SK-N-DZ (cell line): ENCODE results near the gene KRTAP2-3.
"Not testable (repeated sequence)": the region's sequence is repeated elsewhere in the genome, so short reads cannot be mapped to it uniquely, and the experiment has no call there.

Source experiments
- DNase-seq: peaks from one replicate; pipeline ENCODE4 v3.0.0-alpha.2; 2015; ENCODE audit warnings: low spot score

Gene KRTAP2-3

DNA sequence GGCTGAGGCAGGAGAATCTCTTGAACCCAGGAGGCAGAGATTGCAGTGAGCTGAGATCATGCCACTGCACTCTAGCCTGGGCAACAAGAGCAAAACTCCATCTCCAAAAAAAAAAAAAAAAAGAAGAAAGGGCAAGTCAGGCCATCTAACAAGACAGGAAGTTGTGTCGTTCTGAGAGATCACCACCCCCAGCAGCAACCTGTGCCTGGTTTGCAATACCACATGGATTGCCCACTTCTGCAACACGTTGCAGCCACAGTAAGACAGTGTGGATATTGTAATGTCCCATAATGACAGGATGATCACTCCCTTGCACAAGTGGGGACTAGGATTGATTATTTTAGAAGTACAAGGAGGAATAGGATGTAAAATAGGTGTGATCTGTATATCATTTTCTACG, 9.1 kb upstream of the KRTAP2-3 start:
- DNase-seq: no peak

DNA sequence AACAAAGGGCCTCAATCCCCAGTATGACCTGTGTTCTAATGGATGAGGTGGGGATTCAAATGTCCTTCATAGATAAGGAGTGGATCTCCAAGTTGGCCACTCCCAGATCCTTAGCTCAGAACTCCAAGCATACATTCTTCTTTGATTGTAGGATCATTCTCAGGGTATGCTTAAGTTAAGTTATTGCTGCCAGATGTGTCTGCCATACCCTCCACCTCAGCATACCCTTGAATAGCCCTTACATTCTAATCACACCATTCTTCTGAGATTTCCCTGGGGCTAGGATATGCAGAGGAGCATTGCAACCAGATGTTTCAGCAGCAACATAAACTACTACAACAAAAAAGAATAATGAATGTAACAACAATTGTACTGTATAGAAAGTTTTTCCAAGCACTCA, 7.4 kb upstream of the KRTAP2-3 start:
- DNase-seq: no peak

DNA sequence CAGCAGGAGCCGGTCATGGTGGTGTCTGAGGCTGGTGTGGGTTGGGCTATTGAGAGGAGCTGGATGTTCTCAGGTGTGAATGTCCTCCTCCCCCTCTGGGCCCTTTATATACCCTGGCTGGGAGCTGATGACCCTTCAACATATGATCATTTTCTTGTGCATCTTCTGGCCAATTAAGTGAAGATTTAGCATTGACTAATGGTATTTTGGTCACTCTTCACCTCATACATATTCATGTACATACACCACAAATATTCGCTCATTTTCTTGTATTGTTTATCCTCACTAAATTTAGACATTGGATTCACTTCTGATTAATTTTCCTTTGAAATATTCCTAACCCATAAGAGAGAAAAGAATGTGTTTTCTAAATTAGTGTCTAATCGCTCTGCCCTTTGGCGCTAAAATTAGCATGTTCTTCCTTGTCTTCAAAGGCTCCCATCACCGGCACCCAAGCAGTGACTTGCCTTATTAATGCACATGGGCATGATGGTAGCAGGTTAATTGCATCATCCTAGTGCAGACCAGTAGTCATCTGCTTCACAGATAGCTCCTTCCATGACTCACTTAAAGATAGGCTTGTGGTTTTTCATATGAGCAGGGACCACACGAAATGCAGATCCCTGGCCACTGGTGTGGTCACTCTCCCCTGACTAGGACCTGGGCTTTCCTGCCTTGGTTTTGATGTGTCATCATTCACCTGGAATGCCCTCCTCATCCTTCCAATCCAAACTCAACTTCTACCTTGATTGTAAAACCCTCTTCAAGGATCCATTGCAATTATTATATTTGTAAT, 6.1 kb upstream of the KRTAP2-3 start, which contains the start of gene KRTAP2-4:
TSS of gene KRTAP2-4 (minus strand) at position 51 of the 796 bp plus-strand sequence. CDS start at position 17, 34 bp downstream.
- DNase-seq: no peak

DNA sequence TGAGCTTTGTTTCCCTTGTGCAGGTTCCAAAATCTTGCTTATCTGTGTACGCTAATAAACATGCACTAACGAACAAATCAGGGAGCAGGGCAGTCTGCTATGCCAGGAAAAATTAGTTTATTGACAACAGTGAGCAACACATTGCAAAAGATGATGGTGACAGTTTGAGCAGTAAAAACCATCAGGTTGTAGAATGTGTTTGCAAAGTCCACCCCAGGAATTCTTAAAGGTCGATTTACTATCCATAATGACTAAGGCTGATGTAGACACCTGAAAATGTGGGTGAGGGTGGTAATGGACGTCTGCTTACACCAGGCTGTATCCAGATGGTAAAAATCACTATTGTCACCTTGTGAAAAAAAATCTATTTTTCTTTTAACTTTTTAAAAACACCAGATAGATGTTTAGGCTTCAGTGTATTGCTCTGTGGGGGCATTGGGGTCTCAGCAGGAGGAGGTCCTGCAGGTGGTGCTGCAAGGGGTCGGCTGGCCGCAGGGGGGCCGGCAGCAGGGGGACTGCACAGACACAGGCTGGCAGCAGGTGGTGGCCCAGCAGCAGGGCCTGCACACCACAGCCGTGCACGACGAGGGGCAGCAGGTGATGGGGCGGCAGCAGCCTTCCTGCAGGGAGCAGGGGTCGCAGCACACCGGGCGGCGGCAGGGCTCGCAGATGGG, 5.2 kb upstream of the KRTAP2-3 start:
- DNase-seq: not testable (repeated sequence)

DNA sequence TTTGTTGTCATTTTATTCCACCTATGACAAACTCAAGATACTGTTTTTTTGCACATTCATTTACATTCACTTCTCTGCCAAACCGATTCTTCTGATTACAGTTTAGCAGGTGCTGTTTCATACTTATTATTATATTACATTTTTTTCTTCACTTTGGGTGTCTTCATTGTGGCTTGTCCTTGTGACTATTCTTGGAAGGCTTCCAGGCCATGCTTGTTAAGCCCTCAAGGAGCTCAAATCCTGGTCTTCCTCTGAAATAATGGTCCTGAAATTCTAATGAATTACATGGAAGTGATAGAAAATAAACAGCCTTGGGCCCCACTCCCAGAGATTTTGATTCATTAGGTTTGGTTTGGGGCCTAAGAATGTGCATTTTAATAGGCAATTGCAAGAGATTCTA, 4.4 kb upstream of the KRTAP2-3 start:
- DNase-seq: no peak

DNA sequence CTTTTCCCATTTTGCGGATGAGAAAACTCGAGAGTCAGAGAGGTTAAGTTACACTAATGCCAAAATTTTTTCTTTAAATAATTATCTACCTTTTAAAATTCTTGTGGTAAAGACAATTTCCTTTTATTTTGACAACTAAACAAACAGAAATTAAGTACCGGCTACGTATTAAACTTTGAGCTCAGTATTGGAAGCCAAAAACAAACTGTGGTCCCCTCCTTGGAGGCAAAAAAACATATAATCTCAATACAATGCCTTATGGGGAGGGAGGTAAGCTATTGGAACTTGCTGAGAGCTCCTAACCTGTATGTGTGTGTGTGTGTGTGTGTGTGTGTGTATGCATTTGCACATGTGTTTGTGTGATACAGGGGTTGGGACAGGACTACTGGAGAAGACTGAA, 3.5 kb upstream of the KRTAP2-3 start:
- DNase-seq: no peak

DNA sequence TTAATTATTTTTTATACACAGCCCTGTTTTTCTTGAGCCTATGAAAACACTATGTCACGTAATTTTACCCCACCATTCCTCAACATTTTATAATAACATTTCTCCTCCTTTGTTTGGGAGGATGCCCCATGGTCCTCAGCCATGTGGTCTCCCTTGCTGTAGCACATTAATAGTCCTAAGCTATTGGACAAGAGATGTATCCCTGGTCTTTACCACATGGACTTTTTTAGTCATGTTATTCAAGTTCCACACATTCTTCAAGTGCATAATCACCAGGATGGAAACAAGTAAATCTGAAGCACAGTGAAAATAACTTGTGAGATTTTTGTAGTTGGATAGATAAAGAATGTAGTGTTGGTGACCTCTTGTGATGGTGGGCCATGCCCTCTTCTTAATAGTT, 2.0 kb upstream of the KRTAP2-3 start:
- no peak for DNase-seq

DNA sequence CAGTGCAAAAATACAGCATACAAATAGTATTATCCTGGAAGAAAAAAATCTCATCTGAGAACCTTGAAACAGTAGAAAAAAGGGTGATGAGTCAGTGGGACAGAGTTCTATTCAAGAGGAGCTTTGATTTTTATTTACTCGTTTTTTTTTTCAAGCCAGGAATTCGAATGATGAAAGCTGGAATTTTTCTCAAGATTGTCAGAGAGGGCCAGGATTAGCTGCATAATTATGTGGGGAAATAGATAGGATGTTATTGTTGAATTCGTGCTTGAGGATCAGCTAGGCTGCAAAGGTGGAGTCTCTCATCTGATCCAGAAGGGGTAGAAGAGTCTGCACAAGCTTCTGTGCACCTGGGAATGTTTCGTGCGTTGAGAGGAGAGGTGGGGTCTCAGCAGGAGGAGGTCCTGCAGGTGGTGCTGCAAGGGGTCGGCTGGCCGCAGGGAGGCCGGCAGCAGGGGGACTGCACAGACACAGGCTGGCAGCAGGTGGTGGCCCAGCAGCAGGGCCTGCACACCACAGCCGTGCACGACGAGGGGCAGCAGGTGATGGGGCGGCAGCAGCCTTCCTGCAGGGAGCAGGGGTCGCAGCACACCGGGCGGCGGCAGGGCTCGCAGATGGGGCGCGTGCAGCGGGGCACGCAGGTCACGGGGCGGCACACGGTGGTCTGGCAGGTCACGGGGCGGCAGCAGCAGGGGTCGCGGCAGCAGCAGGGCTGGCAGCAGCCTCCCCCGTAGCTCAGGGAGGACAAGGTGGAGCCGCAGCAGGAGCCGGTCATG, 450 bp downstream of the KRTAP2-3 start:
- DNase-seq: not testable (repeated sequence)

DNA sequence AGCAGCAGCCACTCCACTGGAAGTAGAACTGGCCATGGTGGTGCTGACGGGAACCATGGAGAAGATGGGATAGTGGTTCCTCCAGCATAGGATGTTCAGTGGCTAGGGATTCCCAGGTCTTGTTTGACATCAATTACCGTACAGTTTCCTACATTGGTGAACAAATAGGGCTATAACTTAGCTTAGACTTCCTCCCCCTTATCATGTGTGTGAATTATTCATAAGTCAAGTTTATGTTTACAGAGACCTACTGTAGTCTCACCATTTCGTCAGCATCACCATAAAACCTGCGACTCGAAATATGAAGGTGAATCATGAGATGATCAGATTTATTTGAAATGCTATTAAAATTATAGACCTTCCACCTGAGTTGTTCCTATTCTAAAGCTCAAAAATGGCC, 1.2 kb downstream of the KRTAP2-3 start:
- no peak for DNase-seq

DNA sequence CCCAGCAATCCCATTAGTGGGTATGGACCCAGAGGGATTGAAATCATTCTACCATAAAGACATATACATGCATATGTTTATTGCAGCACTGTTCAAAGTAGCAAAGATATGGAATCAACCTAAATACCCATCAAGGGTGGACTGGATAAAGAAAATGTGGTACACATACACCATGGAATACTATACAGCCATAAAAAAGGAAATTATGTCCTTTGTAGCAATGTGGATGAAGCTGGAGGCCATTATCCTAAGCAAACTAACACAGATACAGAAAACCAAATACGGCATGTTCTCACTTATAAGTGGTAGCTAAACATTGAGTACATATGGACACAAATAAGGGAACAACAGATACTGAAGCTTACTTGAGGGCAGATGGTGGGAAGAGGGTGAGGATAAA, 2.4 kb downstream of the KRTAP2-3 start:
- DNase-seq: no peak

DNA sequence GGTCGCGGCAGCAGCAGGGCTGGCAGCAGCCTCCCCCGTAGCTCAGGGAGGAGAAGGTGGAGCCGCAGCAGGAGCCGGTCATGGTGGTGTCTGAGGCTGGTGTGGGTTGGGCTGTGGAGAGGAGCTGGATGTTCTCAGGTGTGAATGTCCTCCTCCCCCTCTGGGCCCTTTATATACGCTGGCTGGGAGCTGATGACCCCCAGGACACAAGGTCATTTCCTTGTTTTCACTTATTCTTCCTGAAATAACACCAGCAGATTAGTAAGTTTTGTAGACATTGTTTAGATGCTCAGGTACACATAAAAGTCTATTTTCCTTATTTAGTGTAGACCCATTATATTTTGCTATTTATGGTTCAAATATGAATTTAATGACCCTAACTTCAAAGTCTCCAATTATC, 4.8 kb downstream of the KRTAP2-3 start, which contains the start of gene KRTAP2-2:
TSS of gene KRTAP2-2 (minus strand) at position 101 of the 400 bp plus-strand sequence. CDS start at position 82, 19 bp downstream.
- DNase-seq: not testable (repeated sequence)

DNA sequence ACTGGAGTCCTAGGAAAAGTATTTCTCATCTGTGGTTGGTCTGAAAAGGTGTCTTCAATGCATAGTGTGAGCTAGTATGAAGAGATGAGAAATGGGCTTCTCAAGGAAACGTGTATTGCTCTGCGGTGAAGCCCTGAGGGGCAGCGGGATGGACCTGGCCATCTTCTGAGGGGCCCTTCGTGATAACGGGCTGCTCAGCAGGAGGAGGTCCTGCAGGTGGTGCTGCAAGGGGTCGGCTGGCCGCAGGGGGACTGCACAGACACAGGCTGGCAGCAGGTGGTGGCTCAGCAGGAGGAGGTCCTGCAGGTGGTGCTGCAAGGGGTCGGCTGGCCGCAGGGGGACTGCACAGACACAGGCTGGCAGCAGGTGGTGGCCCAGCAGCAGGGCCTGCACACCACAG, 5.4 kb downstream of the KRTAP2-3 start:
- DNase-seq: not testable (repeated sequence)

DNA sequence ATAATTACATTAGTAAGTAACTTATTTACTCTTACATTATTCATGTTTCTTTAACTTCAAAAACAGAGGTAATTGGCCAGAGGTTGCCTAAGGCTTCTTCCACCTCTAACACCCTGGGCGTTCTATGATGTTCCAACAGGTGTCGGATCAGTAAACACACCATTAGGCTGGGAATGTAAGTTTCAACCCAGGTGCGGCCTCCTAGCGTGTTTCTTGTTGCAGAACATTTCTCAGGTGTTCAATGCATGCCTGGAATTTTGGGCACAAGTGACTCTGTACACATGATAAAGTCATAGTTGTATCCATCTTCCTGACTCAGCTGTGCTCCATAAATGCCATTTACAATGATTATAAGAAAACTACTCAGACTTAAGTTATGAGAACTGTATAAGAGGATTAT, 5.9 kb downstream of the KRTAP2-3 start:
- no peak for DNase-seq

DNA sequence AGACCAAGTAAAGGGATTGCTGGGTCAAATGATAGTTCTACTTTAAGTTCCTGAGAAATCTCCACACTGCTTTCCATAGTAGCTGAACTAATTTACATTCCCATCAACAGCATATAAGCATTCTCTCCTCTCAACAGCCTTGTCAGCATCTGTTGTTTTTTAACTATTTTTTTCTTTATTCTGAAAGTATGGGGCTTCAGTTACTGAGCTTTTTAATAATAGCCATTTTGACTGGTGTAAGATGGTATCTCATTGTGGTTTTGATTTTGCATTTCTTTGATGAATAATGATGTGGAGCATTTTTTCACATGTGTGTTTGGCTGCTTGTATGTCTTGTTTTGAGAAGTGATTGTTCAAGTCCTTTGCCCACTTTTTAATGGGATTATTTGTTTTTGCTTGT, 7.3 kb downstream of the KRTAP2-3 start:
- DNase-seq: no peak

DNA sequence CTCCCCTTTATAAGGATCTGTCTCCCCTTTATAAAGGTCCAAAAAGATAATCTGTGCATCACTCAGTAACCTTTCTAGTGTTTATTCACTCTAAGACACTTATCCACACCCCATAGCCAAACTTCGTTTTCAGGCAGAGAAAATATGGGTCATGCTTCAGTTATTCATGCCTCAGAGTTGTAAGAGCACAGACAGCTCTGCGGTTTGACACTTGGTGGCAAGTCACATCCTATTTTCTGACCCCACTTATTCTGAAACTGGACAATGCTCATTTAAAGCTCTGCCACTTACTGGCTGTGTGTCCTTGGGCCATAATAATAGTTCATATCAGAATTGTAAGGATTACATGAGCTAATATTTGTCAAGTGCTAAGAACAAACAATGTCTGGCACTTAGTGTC, 10.8 kb downstream of the KRTAP2-3 start:
- DNase-seq: no peak

DNA sequence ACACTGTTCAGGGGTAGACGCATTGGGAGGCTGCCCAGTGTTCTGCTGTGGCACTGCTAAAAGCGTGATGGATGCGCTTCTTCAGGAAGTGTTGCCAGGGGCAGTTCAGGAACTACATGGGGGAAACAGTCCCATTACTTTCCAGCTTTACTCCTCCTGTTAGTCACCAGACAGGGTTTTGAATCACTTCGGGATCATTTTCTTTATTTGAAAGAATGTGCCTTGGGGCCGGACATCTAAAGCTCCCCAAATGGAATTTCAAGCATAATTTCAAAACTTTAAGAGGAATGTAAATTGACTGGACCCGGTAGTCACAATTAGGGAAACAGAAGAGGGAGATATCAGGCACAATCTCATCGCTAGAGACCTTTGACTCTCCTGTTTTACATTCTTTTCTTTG, 11.5 kb downstream of the KRTAP2-3 start:
- DNase-seq: no peak

DNA sequence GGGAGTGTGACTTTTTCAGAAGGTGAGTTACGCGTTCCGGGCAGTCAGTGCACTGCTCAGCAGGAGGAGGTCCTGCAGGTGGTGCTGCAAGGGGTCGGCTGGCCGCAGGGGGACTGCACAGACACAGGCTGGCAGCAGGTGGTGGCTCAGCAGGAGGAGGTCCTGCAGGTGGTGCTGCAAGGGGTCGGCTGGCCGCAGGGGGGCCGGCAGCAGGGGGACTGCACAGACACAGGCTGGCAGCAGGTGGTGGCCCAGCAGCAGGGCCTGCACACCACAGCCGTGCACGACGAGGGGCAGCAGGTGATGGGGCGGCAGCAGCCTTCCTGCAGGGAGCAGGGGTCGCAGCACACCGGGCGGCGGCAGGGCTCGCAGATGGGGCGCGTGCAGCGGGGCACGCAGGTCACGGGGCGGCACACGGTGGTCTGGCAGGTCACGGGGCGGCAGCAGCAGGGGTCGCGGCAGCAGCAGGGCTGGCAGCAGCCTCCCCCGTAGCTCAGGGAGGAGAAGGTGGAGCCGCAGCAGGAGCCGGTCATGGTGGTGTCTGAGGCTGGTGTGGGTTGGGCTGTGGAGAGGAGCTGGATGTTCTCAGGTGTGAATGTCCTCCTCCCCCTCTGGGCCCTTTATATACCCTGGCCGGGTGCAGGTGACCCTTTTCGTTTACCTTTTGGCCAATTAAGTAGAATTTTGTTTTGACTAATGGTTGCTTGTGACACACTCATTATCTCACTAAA, 13.0 kb downstream of the KRTAP2-3 start, which contains the start of gene KRTAP2-1:
TSS of gene KRTAP2-1 (minus strand) at position 582 of the 731 bp plus-strand sequence. CDS start at position 533, 49 bp downstream.
- not testable (repeated sequence) for DNase-seq

DNA sequence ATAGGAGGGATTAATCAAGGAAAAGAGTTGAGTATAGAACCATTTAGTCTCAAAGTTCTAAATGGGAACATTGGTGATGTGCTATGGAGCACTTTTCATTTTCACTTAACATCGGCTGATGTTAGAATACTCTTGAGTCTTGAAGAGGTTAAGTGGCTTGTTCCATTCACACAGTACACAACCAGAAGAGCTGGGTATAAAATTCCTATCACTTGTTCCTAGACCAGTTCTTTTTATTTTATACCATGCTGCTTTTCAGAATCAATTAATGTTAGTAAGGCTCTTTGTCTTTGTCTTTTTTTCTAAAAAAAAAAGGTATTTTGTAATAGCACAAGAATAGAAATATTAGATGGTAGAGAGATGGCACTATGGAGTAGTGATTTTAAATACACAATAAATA, 17.0 kb downstream of the KRTAP2-3 start:
- DNase-seq: no peak

DNA sequence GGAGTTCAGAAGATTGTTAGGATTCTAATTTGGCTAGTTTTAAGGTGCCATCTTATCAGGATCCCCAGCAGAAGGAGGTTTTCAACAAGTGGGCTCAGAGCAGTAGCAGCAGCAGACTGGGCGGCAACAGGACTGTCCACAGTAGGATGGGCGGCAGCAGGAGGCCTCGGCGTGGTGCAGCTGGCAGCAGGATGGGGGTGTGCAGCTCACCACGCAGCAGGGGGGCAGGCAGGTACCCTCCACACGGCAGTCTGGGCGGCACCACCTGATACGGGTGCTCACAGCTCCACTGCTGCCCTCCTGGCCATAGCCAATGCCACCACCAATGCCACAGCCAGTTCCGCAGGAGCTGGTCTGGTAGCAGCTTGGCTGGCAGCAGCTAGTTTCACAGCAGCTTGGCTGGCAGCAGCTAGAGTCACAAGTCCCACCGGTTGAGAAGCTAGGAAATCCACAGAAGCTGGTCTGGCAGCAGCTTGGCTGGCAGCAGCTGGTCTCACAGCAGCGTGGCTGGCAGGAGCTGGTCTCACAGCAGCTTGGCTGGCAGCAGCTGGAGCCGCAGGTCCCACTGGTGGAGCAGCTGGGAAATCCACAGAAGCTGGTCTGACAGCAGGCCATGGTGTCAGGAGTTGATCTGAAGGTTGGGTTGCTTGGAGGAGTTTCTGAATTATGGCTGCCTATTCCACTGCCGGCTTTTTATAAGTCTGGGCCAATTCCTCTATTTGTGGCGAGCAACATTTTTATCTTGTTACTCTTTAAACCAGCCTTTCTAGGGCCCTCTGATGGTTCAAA, 18.9 kb downstream of the KRTAP2-3 start, which contains the start of gene KRTAP1-1:
TSS of gene KRTAP1-1 (minus strand) at position 668 of the 789 bp plus-strand sequence. CDS start at position 615, 53 bp downstream.
- not testable (repeated sequence) for DNase-seq

DNA sequence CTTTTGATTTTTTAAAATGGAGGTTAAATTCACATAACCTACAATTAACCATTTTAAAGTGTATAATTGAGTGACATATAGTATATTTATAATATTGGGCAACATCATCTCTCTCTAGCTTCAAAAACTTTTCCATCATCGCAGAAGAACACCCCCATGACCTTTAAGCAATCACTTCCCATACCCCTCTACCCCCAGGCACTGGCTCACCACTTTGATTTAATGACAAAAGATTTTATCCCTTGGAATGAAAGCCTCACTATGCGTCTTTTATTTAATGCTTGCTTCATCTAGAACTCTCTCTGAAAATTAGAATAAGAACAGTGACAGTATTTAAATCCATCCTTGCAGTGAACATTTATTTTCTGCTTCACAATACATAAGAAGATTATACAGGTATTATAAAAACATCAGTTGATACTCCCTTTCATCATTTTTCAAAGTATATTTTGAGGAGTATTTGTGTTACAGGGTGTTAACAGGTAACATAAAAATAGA, 22.0 kb downstream of the KRTAP2-3 start:
- no peak for DNase-seq
